ENCODE results near the gene NHS. TPM values are rescaled to one million over a fixed set of nuclear protein-coding genes. Genes with fewer than 3 reads are reported as not detected.

Gene NHS
- total RNA-seq, 2 donors from 2014 or later = 2.0 TPM

- intact Hi-C loops (cut with DNase I) = loop anchor here (10.0 kb wide), 2 partner anchors 220 to 350 kb away; partner anchors contain the start of gene NHS (in 1 of the 2)
Measured at GRCh38 chrX:17594693-17595092, 219.7 kb downstream of the NHS start.

GRCh38 chrX:17595456-17596035 is 220.5 kb downstream of the NHS start:
- intact Hi-C loops (cut with DNase I) = loop anchor here (10.0 kb wide), 2 partner anchors 221 to 351 kb away; partner anchors contain the start of gene NHS (in 1 of the 2)
- no peak for ATAC-seq
- DNase-seq = no peak

More at GRCh38 chrX:17594693-17595092, 219.7 kb downstream of the NHS start:
- no peak for DNase-seq
- ATAC-seq = no peak

- intact Hi-C loops (cut with DNase I) = loop anchor here (10.0 kb wide), 2 partner anchors 221 to 351 kb away; partner anchors contain the start of gene NHS (in 1 of the 2)
- ATAC-seq (no peak), DNase-seq (no peak)
Measured at GRCh38 chrX:17596061-17596460, 221.1 kb downstream of the NHS start.

GRCh38 chrX:17596546-17597205 is 221.7 kb downstream of the NHS start:
- DNase-seq (no peak), ATAC-seq (no peak)
- intact Hi-C loops (cut with DNase I) = loop anchor here (10.0 kb wide), 2 partner anchors 222 to 352 kb away; partner anchors contain the start of gene NHS (in 1 of the 2)

- intact Hi-C loops (cut with DNase I) = loop anchor here (10.0 kb wide), 2 partner anchors 223 to 353 kb away; partner anchors contain the start of gene NHS (in 1 of the 2)
- ATAC-seq (peak in 1 of 2 donors; percentile 38), DNase-seq (no peak)
Measured at GRCh38 chrX:17597327-17597726, 222.3 kb downstream of the NHS start.

- intact Hi-C loops (cut with DNase I) = loop anchor here (10.0 kb wide), 2 partner anchors 223 to 353 kb away; partner anchors contain the start of gene NHS (in 1 of the 2)
- DNase-seq (peak; percentile 82), ATAC-seq (peak; percentile 69 to 82)
Measured at GRCh38 chrX:17597836-17598439, 222.9 kb downstream of the NHS start.

- DNase-seq (no peak), ATAC-seq (no peak)
- intact Hi-C loops (cut with DNase I) = no loop called here
Measured at GRCh38 chrX:17601441-17602200, 226.6 kb downstream of the NHS start.

GRCh38 chrX:17602245-17602644 is 227.2 kb downstream of the NHS start:
- ATAC-seq = no peak
- DNase-seq = no peak
- intact Hi-C loops (cut with DNase I) = no loop called here

GRCh38 chrX:17603196-17603595 is 228.2 kb downstream of the NHS start:
- ATAC-seq (no peak), DNase-seq (no peak)
- intact Hi-C loops (cut with DNase I) = no loop called here

GRCh38 chrX:17605676-17606075 is 230.7 kb downstream of the NHS start:
- intact Hi-C loops (cut with DNase I) = no loop called here
- ATAC-seq (no peak), DNase-seq (no peak)

GRCh38 chrX:17606231-17606630 is 231.2 kb downstream of the NHS start:
- ATAC-seq (no peak), DNase-seq (no peak)
- intact Hi-C loops (cut with DNase I) = no loop called here

GRCh38 chrX:17608888-17609287 is 233.9 kb downstream of the NHS start:
- intact Hi-C loops (cut with DNase I) = no loop called here
- peak in 1 of 2 donors; percentile 44 for ATAC-seq
- no peak for DNase-seq

GRCh38 chrX:17610788-17611187 is 235.8 kb downstream of the NHS start:
- intact Hi-C loops (cut with DNase I) = no loop called here
- no peak for DNase-seq
- ATAC-seq = no peak

- ATAC-seq = no peak
- intact Hi-C loops (cut with DNase I) = no loop called here
- no peak for DNase-seq
Measured at GRCh38 chrX:17613979-17614588, 239.1 kb downstream of the NHS start.

- no peak for ATAC-seq
- intact Hi-C loops (cut with DNase I) = no loop called here
- no peak for DNase-seq
Measured at GRCh38 chrX:17616936-17617335, 241.9 kb downstream of the NHS start.

- intact Hi-C loops (cut with DNase I) = no loop called here
- peak in 1 of 2 donors; percentile 34 for ATAC-seq
Measured at GRCh38 chrX:17617806-17618205, 242.8 kb downstream of the NHS start.

GRCh38 chrX:17621566-17622270 is 246.7 kb downstream of the NHS start:
- intact Hi-C loops (cut with DNase I) = no loop called here
- DNase-seq (no peak), ATAC-seq (no peak)

More at GRCh38 chrX:17617806-17618205, 242.8 kb downstream of the NHS start:
- no peak for DNase-seq

- intact Hi-C loops (cut with DNase I) = no loop called here
- DNase-seq (no peak), ATAC-seq (no peak)
Measured at GRCh38 chrX:17622331-17622730, 247.3 kb downstream of the NHS start.
